ENCODE measurements around the gene ZNF316.

The ZNF316 gene

GRCh38 chr7:6647080-6647479 lies 10.0 kb downstream of the ZNF316 start:
- TF ChIP-seq, protein P1, sequence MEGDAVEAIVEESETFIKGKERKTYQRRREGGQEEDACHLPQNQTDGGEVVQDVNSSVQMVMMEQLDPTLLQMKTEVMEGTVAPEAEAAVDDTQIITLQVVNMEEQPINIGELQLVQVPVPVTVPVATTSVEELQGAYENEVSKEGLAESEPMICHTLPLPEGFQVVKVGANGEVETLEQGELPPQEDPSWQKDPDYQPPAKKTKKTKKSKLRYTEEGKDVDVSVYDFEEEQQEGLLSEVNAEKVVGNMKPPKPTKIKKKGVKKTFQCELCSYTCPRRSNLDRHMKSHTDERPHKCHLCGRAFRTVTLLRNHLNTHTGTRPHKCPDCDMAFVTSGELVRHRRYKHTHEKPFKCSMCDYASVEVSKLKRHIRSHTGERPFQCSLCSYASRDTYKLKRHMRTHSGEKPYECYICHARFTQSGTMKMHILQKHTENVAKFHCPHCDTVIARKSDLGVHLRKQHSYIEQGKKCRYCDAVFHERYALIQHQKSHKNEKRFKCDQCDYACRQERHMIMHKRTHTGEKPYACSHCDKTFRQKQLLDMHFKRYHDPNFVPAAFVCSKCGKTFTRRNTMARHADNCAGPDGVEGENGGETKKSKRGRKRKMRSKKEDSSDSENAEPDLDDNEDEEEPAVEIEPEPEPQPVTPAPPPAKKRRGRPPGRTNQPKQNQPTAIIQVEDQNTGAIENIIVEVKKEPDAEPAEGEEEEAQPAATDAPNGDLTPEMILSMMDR (IDR thresholded peaks at IDR 0.05; ENCODE audit: insufficient read depth, low read depth, low read length, missing control alignments): no peak
- H3K4me3 ChIP-seq (ENCODE audit: low read length): no peak overlapping the region
- no peak for DNase-seq (ENCODE audit: low read depth)

GRCh38 chr7:6647541-6647940 lies 10.4 kb downstream of the ZNF316 start:
- no peak overlapping the region for H3K4me3 ChIP-seq (ENCODE audit: low read length)
- TF ChIP-seq, protein P1 (IDR thresholded peaks at IDR 0.05; ENCODE audit: insufficient read depth, low read depth, low read length, missing control alignments): no peak

DNA sequence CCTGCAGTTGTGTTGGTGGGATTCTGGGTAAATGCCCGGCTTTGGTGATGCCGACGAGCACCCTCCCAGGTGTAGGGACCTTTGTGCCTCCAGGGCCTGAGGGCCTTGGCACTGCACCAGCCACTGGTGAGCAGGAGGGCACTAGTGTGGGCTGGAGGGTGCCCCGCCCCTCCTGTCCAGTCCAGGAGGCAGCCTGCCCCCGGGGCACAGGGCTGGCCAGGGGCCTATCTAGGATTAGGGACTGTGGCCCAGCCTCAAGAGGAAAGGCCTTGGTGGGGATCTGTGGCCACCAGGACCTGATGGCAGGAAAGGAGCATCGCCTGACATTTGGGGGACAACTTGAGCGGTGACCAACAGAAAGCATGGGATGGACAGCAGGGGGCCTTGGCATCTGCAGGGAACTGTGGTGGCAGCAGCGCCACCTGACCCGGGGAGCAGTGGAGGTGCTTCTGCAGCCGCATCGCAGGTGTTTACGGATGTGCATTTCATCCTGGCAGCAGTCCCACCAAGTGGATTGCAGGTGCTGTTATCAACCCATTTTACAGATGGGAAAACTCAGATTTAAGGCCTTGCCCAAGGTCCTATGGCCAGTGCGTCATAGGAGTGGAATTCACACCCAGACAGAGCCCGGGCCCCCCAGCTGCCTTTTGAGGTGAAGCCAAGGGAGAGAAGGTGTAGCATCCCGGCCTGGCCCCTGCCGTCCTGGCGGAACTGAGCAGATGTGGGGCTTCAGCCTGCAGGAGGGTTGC lies 11.1 kb downstream of the ZNF316 start:
- TF ChIP-seq, protein P1 (IDR thresholded peaks at IDR 0.05; ENCODE audit: insufficient read depth, low read depth, low read length, missing control alignments): no peak
- no peak overlapping the region for H3K4me3 ChIP-seq (ENCODE audit: low read length)
- DNase-seq (ENCODE audit: low read depth): no peak

More at GRCh38 chr7:6647541-6647940, 10.4 kb downstream of the ZNF316 start:
- no peak for DNase-seq (ENCODE audit: low read depth)

GRCh38 chr7:6648815-6649104 lies 11.6 kb downstream of the ZNF316 start:
- no peak for DNase-seq (ENCODE audit: low read depth)
- no peak overlapping the region for H3K4me3 ChIP-seq (ENCODE audit: low read length)
- TF ChIP-seq, protein P1 (IDR thresholded peaks at IDR 0.05; ENCODE audit: insufficient read depth, low read depth, low read length, missing control alignments): no peak

- TF ChIP-seq, protein P1 (IDR thresholded peaks at IDR 0.05; ENCODE audit: insufficient read depth, low read depth, low read length, missing control alignments): no peak
- H3K4me3 ChIP-seq (ENCODE audit: low read length): no peak overlapping the region
- DNase-seq (ENCODE audit: low read depth): no peak
These were observed 12.3 kb downstream of the ZNF316 start for GRCh38 chr7:6649241-6649961.

DNA sequence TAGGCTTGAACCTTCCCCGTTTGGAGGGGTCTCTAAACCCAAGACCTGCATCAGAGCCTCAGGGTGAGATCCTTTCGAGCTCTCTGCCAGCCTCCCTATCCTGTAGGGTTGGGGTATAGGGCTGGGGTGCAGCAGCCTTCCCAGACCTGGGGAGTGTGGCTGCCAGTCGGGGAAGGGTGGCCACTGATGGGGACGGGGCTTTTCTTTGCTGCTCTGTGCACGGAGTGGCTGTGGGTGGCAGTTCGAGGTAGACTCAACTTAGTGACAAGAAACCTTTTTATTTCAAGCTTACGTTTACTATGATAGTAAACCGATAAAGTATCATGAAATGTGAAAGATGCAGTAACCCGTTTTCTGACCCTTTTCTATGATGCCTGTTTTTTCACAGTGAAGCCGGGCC lies 13.0 kb downstream of the ZNF316 start:
- no peak for DNase-seq (ENCODE audit: low read depth)
- TF ChIP-seq, protein P1 (IDR thresholded peaks at IDR 0.05; ENCODE audit: insufficient read depth, low read depth, low read length, missing control alignments): no peak
- H3K4me3 ChIP-seq (ENCODE audit: low read length): no peak overlapping the region
